ENCODE measurements around the gene ALX1. TPM values are rescaled to one million over a fixed set of nuclear protein-coding genes. Genes with fewer than 3 reads are reported as not detected.

The ALX1 gene
- 0.12 and 6.1 TPM in 2 replicates for total RNA-seq

GRCh38 chr12:85280165-85280983 lies at the start of gene ALX1:
Gene ALX1, plus strand, starts transcription at chr12:85280220. Its CDS starts 42 bp downstream, at chr12:85280262.

Other genes starting within 250 kb of the ALX1 start
- gene TSPAN19, start 243.9 kb upstream of the ALX1 start, total RNA-seq, result not detected in 2 replicates
- gene LRRIQ1, start 243.9 kb upstream of the ALX1 start, total RNA-seq, result 0.85 TPM in 1 of 2 replicates, not detected in the other

Measured in pericardium fibroblast (primary cell).